HCT116 (cell line): ENCODE data around the gene PLD1. TPM values are rescaled to one million over a fixed set of nuclear protein-coding genes. Genes with fewer than 3 reads are reported as not detected.

ENCODE experiments used
- ATAC-seq: fragments of 200-7000 bp; cut with Tn5 transposase; 2 replicates; pipeline ENCODE4 v1.9.1; 2020; ENCODE audit warnings: mild to moderate bottlenecking, moderate library complexity
- BruUV-seq: library from RNA; stranded (reverse); fragments of 400-500 nt; replicated peaks from 2 replicates; lab custom pipeline; 2021; lab: Mats Ljungman, UMichigan
- CTCF ChIA-PET: fragments of 300-600 bp; sonication (Branson Sonifier 250); formaldehyde crosslinking; loops from one replicate; lab custom pipeline; 2021; ENCODE audit warnings: antibody characterized with exemption; lab: Charles Lee
- POLR2A ChIA-PET: fragments of 300-600, 350-600 bp; sonication (Branson Sonifier 250); formaldehyde crosslinking; loops from one replicate; lab custom pipeline; 2021; ENCODE audit warnings: antibody characterized with exemption; lab: Charles Lee
- RAD21 ChIA-PET, 2 experiments: fragments of 300-600 bp; sonication (Branson Sonifier 250); formaldehyde crosslinking; loops; one replicate each; lab custom pipeline; 2023; ENCODE audit warnings: low total read pairs in 2 of 2; ENCODE audit not compliant: uncharacterized antibody in 2 of 2, unreplicated experiment in 2 of 2, low non-redundant PET in 1 of 2; lab: Charles Lee
- DNase-seq: peaks from one replicate; pipeline ENCODE4 v3.0.0-alpha.2; 2010; ENCODE audit warnings: low read depth, low spot score
- H2AFZ ChIP-seq: fragments of 200-600 bp; shearing (Covaris generic), sonication (generic); 2 replicates; pipeline ENCODE4 v1.6.1; 2017; ENCODE audit warnings: low read depth, mixed run types, mixed read lengths, antibody characterized with exemption, low read length; ENCODE audit not compliant: poor library complexity, severe bottlenecking
- H3K27ac ChIP-seq: 2 replicates; pipeline ENCODE4 v1.5.1; 2012; ENCODE audit warnings: low read depth, low read length
- H3K27me3 ChIP-seq: fragments of 200-600 bp; sonication (generic); 2 replicates; pipeline ENCODE4 v1.6.1; 2016; ENCODE audit warnings: mixed run types, low read length, mixed read lengths; ENCODE audit not compliant: insufficient read depth
- H3K36me3 ChIP-seq, 2 experiments: fragments of 200-500 bp in 1 of 2; fragments of 200-600 bp in 1 of 2; sonication (Bioruptor generic) in 1 of 2; sonication (generic) in 1 of 2; 2 replicates each; pipeline versions ENCODE4 v1.5.1 to v1.6.1; 2014 to 2016; ENCODE audit warnings: low read length in 2 of 2, inconsistent platforms in 1 of 2, mixed read lengths in 1 of 2, mixed run types in 1 of 2; ENCODE audit not compliant: insufficient read depth in 2 of 2, control insufficient read depth in 1 of 2
- H3K4me1 ChIP-seq, 2 experiments: fragments of 200-600 bp in 1 of 2; sonication (generic) in 1 of 2; 2 replicates each; pipeline versions ENCODE4 v1.5.1 to v1.6.1; 2012 to 2017; ENCODE audit warnings: low read length in 2 of 2, inconsistent platforms in 1 of 2, mild to moderate bottlenecking in 1 of 2, mixed read lengths in 1 of 2, mixed run types in 1 of 2, moderate library complexity in 1 of 2; ENCODE audit not compliant: insufficient read depth in 2 of 2, control insufficient read depth in 1 of 2
- H3K4me2 ChIP-seq: fragments of 200-600 bp; sonication (generic); 2 replicates; pipeline ENCODE4 v1.6.1; 2017; ENCODE audit warnings: mixed run types, low read length, mixed read lengths
- H3K4me3 ChIP-seq, 2 experiments: fragments of 200-600 bp in 1 of 2; sonication (generic) in 1 of 2; replicated peaks in 1 of 2; 2 replicates each; pipeline ENCODE4 v1.5.1; 2011 to 2016; ENCODE audit warnings: low read length in 2 of 2, control low read depth in 1 of 2, low read depth in 1 of 2, mild to moderate bottlenecking in 1 of 2, mixed read lengths in 1 of 2, mixed run types in 1 of 2
- H3K79me2 ChIP-seq: fragments of 200-600 bp; sonication (generic); 2 replicates; pipeline ENCODE4 v1.6.1; 2017; ENCODE audit warnings: mild to moderate bottlenecking, mixed run types, low read length, moderate library complexity, mixed read lengths; ENCODE audit not compliant: insufficient read depth
- H3K9ac ChIP-seq: fragments of 200-600 bp; sonication (generic); 2 replicates; pipeline ENCODE4 v1.6.1; 2016; ENCODE audit warnings: low read length, mixed read lengths
- H3K9me2 ChIP-seq: fragments of 200-600 bp; sonication (generic), shearing (Covaris generic); 2 replicates; pipeline ENCODE4 v1.6.1; 2017; ENCODE audit warnings: mixed run types, mild to moderate bottlenecking, moderate library complexity; ENCODE audit not compliant: insufficient read depth
- H3K9me3 ChIP-seq, 2 experiments: fragments of 200-500 bp in 1 of 2; fragments of 200-600 bp in 1 of 2; sonication (Bioruptor generic) in 1 of 2; sonication (generic) in 1 of 2; 2 replicates each; pipeline ENCODE4 v1.6.1; 2014 to 2017; ENCODE audit warnings: low read length in 2 of 2, mixed read lengths in 2 of 2, inconsistent platforms in 1 of 2, low read depth in 1 of 2, mild to moderate bottlenecking in 1 of 2, mixed run types in 1 of 2, moderate library complexity in 1 of 2; ENCODE audit not compliant: control insufficient read depth in 1 of 2, insufficient read depth in 1 of 2
- H4K20me1 ChIP-seq: fragments of 200-600 bp; sonication (generic), shearing (Covaris generic); 2 replicates; pipeline ENCODE4 v1.6.1; 2017; ENCODE audit warnings: mixed run types, mild to moderate bottlenecking, moderate library complexity; ENCODE audit not compliant: insufficient read depth
- CEBPB ChIP-seq: IDR thresholded peaks from 2 replicates; pipeline ENCODE4 v1.6.1; 2012; ENCODE audit warnings: low read depth
- EGR1 ChIP-seq: IDR thresholded peaks from 2 replicates; pipeline ENCODE4 v1.6.1; 2012; ENCODE audit warnings: low read depth
- EZH2 ChIP-seq: fragments of 200-600 bp; sonication (generic); IDR thresholded peaks from 2 replicates; pipeline ENCODE4 v1.6.1; 2017; ENCODE audit warnings: antibody characterized with exemption, mixed run types
- EZH2phosphoT487 ChIP-seq: fragments of 200-600 bp; IDR thresholded peaks from 2 replicates; pipeline ENCODE4 v1.6.1; 2018; ENCODE audit warnings: antibody characterized with exemption, borderline replicate concordance
- FOSL1 ChIP-seq: IDR thresholded peaks from 2 replicates; pipeline ENCODE4 v1.6.1; 2012; ENCODE audit warnings: low read depth
- JUND ChIP-seq: IDR thresholded peaks from 2 replicates; pipeline ENCODE4 v1.6.1; 2012
- RAD21 ChIP-seq: IDR thresholded peaks from 2 replicates; pipeline ENCODE4 v1.6.1; 2012; ENCODE audit warnings: low read depth, mild to moderate bottlenecking
- SIN3A ChIP-seq: IDR thresholded peaks from 2 replicates; pipeline ENCODE4 v1.6.1; 2012; ENCODE audit warnings: low read depth
- SRF ChIP-seq: IDR thresholded peaks from 2 replicates; pipeline ENCODE4 v1.6.1; 2012; ENCODE audit warnings: low read depth
- TCF7L2 ChIP-seq: IDR thresholded peaks from 2 replicates; pipeline ENCODE4 v1.7.0; 2011; ENCODE audit warnings: borderline replicate concordance, inconsistent platforms; ENCODE audit not compliant: insufficient read depth, insufficient read length; ENCODE audit errors: extremely low read depth
- ZNF274 ChIP-seq: fragments of 200-500 bp; sonication (Bioruptor generic); IDR thresholded peaks from 2 replicates; pipeline ENCODE4 v1.6.1; 2014; ENCODE audit warnings: mild to moderate bottlenecking, low read depth, low read length, inconsistent platforms
- intact Hi-C: fragments of 100-400 bp; cut with micrococcal nuclease; formaldehyde crosslinking; loops from 2 replicates; pipeline ENCODE4 v1.10.0; 2022
- total RNA-seq: library from RNA; stranded (reverse); gene quantifications from one replicate; pipeline ENCODE4 v1.2.1, GENCODE V29; 2021; ENCODE audit not compliant: unreplicated experiment
- TF ChIP-seq, protein P1 (sequence below): IDR thresholded peaks from 2 replicates; pipeline ENCODE4 v1.6.1; 2012; ENCODE audit warnings: low read depth
- TF ChIP-seq, protein P2 (sequence below): IDR thresholded peaks from 2 replicates; pipeline ENCODE4 v1.6.1; 2011; ENCODE audit warnings: mild to moderate bottlenecking, low read length, moderate library complexity; ENCODE audit not compliant: insufficient replicate concordance; ENCODE audit errors: extremely low read depth
- TF ChIP-seq, protein P3 (sequence below), 3 experiments: fragments of 200-600 bp in 1 of 3; sonication (generic) in 1 of 3; IDR thresholded peaks in 2 of 3; conservative IDR thresholded peaks in 1 of 3; 2 replicates each; pipeline ENCODE4 v1.5.1; 2012 to 2017; ENCODE audit warnings: low read depth in 2 of 3, low read length in 2 of 3, antibody characterized with exemption in 1 of 3, borderline replicate concordance in 1 of 3, control low read depth in 1 of 3, mild to moderate bottlenecking in 1 of 3, mixed read lengths in 1 of 3, mixed run types in 1 of 3, moderate library complexity in 1 of 3; ENCODE audit not compliant: insufficient read depth in 1 of 3

Gene PLD1
- total RNA-seq, 1 experiment from 2014 or later: 8.4 TPM

GRCh38 chr3:171840445-171840810 lies 30.1 kb upstream of the PLD1 start:
- TF ChIP-seq EZH2phosphoT487 (no peak), JUND (no peak), RAD21 (no peak), TCF7L2 (no peak), SIN3A (no peak), ZNF274 (no peak), CEBPB (no peak), FOSL1 (no peak), SRF (no peak), EZH2 (no peak), EGR1 (no peak)
- TF ChIP-seq, protein P1, sequence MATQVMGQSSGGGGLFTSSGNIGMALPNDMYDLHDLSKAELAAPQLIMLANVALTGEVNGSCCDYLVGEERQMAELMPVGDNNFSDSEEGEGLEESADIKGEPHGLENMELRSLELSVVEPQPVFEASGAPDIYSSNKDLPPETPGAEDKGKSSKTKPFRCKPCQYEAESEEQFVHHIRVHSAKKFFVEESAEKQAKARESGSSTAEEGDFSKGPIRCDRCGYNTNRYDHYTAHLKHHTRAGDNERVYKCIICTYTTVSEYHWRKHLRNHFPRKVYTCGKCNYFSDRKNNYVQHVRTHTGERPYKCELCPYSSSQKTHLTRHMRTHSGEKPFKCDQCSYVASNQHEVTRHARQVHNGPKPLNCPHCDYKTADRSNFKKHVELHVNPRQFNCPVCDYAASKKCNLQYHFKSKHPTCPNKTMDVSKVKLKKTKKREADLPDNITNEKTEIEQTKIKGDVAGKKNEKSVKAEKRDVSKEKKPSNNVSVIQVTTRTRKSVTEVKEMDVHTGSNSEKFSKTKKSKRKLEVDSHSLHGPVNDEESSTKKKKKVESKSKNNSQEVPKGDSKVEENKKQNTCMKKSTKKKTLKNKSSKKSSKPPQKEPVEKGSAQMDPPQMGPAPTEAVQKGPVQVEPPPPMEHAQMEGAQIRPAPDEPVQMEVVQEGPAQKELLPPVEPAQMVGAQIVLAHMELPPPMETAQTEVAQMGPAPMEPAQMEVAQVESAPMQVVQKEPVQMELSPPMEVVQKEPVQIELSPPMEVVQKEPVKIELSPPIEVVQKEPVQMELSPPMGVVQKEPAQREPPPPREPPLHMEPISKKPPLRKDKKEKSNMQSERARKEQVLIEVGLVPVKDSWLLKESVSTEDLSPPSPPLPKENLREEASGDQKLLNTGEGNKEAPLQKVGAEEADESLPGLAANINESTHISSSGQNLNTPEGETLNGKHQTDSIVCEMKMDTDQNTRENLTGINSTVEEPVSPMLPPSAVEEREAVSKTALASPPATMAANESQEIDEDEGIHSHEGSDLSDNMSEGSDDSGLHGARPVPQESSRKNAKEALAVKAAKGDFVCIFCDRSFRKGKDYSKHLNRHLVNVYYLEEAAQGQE: no peak
- TF ChIP-seq, protein P2, sequence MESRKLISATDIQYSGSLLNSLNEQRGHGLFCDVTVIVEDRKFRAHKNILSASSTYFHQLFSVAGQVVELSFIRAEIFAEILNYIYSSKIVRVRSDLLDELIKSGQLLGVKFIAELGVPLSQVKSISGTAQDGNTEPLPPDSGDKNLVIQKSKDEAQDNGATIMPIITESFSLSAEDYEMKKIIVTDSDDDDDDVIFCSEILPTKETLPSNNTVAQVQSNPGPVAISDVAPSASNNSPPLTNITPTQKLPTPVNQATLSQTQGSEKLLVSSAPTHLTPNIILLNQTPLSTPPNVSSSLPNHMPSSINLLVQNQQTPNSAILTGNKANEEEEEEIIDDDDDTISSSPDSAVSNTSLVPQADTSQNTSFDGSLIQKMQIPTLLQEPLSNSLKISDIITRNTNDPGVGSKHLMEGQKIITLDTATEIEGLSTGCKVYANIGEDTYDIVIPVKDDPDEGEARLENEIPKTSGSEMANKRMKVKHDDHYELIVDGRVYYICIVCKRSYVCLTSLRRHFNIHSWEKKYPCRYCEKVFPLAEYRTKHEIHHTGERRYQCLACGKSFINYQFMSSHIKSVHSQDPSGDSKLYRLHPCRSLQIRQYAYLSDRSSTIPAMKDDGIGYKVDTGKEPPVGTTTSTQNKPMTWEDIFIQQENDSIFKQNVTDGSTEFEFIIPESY: no peak
- TF ChIP-seq, protein P3, sequence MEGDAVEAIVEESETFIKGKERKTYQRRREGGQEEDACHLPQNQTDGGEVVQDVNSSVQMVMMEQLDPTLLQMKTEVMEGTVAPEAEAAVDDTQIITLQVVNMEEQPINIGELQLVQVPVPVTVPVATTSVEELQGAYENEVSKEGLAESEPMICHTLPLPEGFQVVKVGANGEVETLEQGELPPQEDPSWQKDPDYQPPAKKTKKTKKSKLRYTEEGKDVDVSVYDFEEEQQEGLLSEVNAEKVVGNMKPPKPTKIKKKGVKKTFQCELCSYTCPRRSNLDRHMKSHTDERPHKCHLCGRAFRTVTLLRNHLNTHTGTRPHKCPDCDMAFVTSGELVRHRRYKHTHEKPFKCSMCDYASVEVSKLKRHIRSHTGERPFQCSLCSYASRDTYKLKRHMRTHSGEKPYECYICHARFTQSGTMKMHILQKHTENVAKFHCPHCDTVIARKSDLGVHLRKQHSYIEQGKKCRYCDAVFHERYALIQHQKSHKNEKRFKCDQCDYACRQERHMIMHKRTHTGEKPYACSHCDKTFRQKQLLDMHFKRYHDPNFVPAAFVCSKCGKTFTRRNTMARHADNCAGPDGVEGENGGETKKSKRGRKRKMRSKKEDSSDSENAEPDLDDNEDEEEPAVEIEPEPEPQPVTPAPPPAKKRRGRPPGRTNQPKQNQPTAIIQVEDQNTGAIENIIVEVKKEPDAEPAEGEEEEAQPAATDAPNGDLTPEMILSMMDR (IDR thresholded peaks at IDR 0.05 in 2 of 3, conservative IDR thresholded peaks at IDR 0.05 in 1 of 3; ENCODE audit: borderline replicate concordance in 1 of 3, insufficient read depth in 1 of 3, low read depth in 2 of 3, low read length in 2 of 3): no peak
- Histone ChIP-seq H3K4me3 (no peak overlapping the region), H3K9me2 (no peaks in the 10 kb centered on the region; the same call in 1 of the 2 replicates), H2AFZ (no peak overlapping the region), H3K4me1 (no peaks in the 10 kb centered on the region), H3K79me2 (no peaks in the 10 kb centered on the region), H3K4me2 (no peak overlapping the region), H3K27me3 (no peaks in the 10 kb centered on the region), H4K20me1 (no peaks in the 10 kb centered on the region), H3K27ac (no peak overlapping the region), H3K36me3 (no peaks in the 10 kb centered on the region), H3K9ac (no peak overlapping the region), H3K9me3 (no peaks in the 10 kb centered on the region)
- no TSS peak for BruUV-seq
- CTCF ChIA-PET: interaction anchor here (1.5 kb wide), 1 partner anchor 10 kb away, joined by 6 read pairs; no protein-coding TSS in a partner anchor
- RAD21 ChIA-PET: no interaction called here
- POLR2A ChIA-PET: no interaction called here
- intact Hi-C loops: no loop called here
- no peak for ATAC-seq
- no peak for DNase-seq
